Ectodermal cell (in vitro differentiated cells): ENCODE measurements around the gene MAP7.

Source experiments
- H3K27ac ChIP-seq: 2 replicates; pipeline ENCODE4 v1.7.0; 2013; ENCODE audit warnings: mild to moderate bottlenecking, low read depth, low read length; ENCODE audit not compliant: insufficient read depth, poor library complexity, severe bottlenecking
- H3K27me3 ChIP-seq: 2 replicates; pipeline ENCODE4 v1.7.0; 2013; ENCODE audit warnings: mild to moderate bottlenecking, low read length; ENCODE audit not compliant: insufficient read depth, control insufficient read depth, poor library complexity, severe bottlenecking
- H3K36me3 ChIP-seq: one replicate; pipeline ENCODE4 v1.7.0; 2013; ENCODE audit warnings: low read length; ENCODE audit not compliant: control insufficient read depth, insufficient read depth
- H3K4me1 ChIP-seq: one replicate; pipeline ENCODE4 v1.7.0; 2013; ENCODE audit warnings: low read length; ENCODE audit not compliant: control insufficient read depth, insufficient read depth
- H3K4me3 ChIP-seq: 2 replicates; pipeline ENCODE4 v1.7.0; 2013; ENCODE audit warnings: low read depth, low read length, control low read depth; ENCODE audit not compliant: insufficient read depth
- H3K9me3 ChIP-seq: 2 replicates; pipeline ENCODE4 v1.7.0; 2013; ENCODE audit warnings: mild to moderate bottlenecking, low read length, moderate library complexity; ENCODE audit not compliant: control insufficient read depth
- WGBS, 2 experiments: methylation state at CpG; one replicate each; pipeline ENCODE4 v1.1.7; 2013; ENCODE audit warnings: missing lambda C conversion rate in 2 of 2; 5-methylcytosine and 5-hydroxymethylcytosine counted together

MAP7 gene

GRCh38 chr6:136533487-136533886, 16.7 kb downstream of the MAP7 start:
- H3K27ac ChIP-seq: no peak overlapping the region
- 86% methylated on average over 5 of the region's 5 CpGs for WGBS, 2 experiments
- no peaks in the 10 kb centered on the region for H3K9me3 ChIP-seq
- no peaks in the 10 kb centered on the region for H3K36me3 ChIP-seq
- no peaks in the 10 kb centered on the region for H3K4me1 ChIP-seq
- peaks cover 4% of the 10 kb centered on the region for H3K27me3 ChIP-seq
- H3K4me3 ChIP-seq: no peak overlapping the region

GRCh38 chr6:136532030-136532429, 18.2 kb downstream of the MAP7 start:
- Histone ChIP-seq H3K4me3 (no peak overlapping the region), H3K4me1 (peaks cover 5% of the 10 kb centered on the region), H3K27me3 (peaks cover 4% of the 10 kb centered on the region), H3K9me3 (no peaks in the 10 kb centered on the region), H3K36me3 (no peaks in the 10 kb centered on the region), H3K27ac (no peak overlapping the region)
- WGBS, 2 experiments: 93 to 94% methylated on average over 5 to 6 of the region's 6 CpGs

- no peaks in the 10 kb centered on the region for H3K36me3 ChIP-seq
- no peaks in the 10 kb centered on the region for H3K9me3 ChIP-seq
- 95 to 97% methylated on average over 3 of the region's 3 CpGs for WGBS, 2 experiments
- H3K4me1 ChIP-seq: peaks cover 15% of the 10 kb centered on the region
- H3K27ac ChIP-seq: no peak overlapping the region
- peaks cover 4% of the 10 kb centered on the region for H3K27me3 ChIP-seq
- no peak overlapping the region for H3K4me3 ChIP-seq
These were observed 20.5 kb downstream of the MAP7 start for GRCh38 chr6:136529710-136530109.

GRCh38 chr6:136528477-136528876, 21.7 kb downstream of the MAP7 start:
- no peaks in the 10 kb centered on the region for H3K9me3 ChIP-seq

GRCh38 chr6:136527831-136528230, 22.4 kb downstream of the MAP7 start:
- Histone ChIP-seq H3K27ac (no peak overlapping the region), H3K9me3 (no peaks in the 10 kb centered on the region), H3K36me3 (no peaks in the 10 kb centered on the region), H3K4me1 (peaks cover 15% of the 10 kb centered on the region), H3K4me3 (no peak overlapping the region), H3K27me3 (peaks cover 4% of the 10 kb centered on the region)
- WGBS, 2 experiments: 68% methylated on average over 6 of the region's 6 CpGs

More at GRCh38 chr6:136528477-136528876, 21.7 kb downstream of the MAP7 start:
- no peak overlapping the region for H3K27ac ChIP-seq
- H3K27me3 ChIP-seq: peaks cover 4% of the 10 kb centered on the region
- peaks cover 15% of the 10 kb centered on the region for H3K4me1 ChIP-seq
- H3K4me3 ChIP-seq: no peak overlapping the region
- WGBS, 2 experiments: 86 to 89% methylated on average over 1 of the region's 1 CpG
- H3K36me3 ChIP-seq: no peaks in the 10 kb centered on the region

GRCh38 chr6:136526937-136527336, 23.3 kb downstream of the MAP7 start:
- no peak overlapping the region for H3K27ac ChIP-seq
- no peaks in the 10 kb centered on the region for H3K36me3 ChIP-seq
- peaks cover 15% of the 10 kb centered on the region for H3K4me1 ChIP-seq
- WGBS, 2 experiments: 55 to 61% methylated on average over 4 of the region's 4 CpGs
- no peak overlapping the region for H3K4me3 ChIP-seq
- H3K27me3 ChIP-seq: peaks cover 4% of the 10 kb centered on the region
- H3K9me3 ChIP-seq: no peaks in the 10 kb centered on the region

GRCh38 chr6:136526196-136526930, 23.9 kb downstream of the MAP7 start:
- H3K9me3 ChIP-seq: no peaks in the 10 kb centered on the region
- H3K27me3 ChIP-seq: peaks cover 4% of the 10 kb centered on the region
- 42 to 44% methylated on average over 16 of the region's 16 CpGs for WGBS, 2 experiments
- H3K4me3 ChIP-seq: no peak overlapping the region
- H3K4me1 ChIP-seq: peaks cover 15% of the 10 kb centered on the region
- no peaks in the 10 kb centered on the region for H3K36me3 ChIP-seq
- H3K27ac ChIP-seq: no peak overlapping the region

GRCh38 chr6:136525586-136526195, 24.5 kb downstream of the MAP7 start:
- Histone ChIP-seq H3K4me1 (peaks cover 15% of the 10 kb centered on the region), H3K9me3 (no peaks in the 10 kb centered on the region), H3K4me3 (no peak overlapping the region), H3K27me3 (peaks cover 2% of the 10 kb centered on the region), H3K27ac (no peak overlapping the region), H3K36me3 (no peaks in the 10 kb centered on the region)
- WGBS, 2 experiments: 51 to 58% methylated on average over 6 to 7 of the region's 8 CpGs

- Histone ChIP-seq H3K9me3 (no peaks in the 10 kb centered on the region), H3K36me3 (no peaks in the 10 kb centered on the region), H3K4me3 (no peak overlapping the region), H3K27me3 (no peaks in the 10 kb centered on the region), H3K4me1 (peaks cover 15% of the 10 kb centered on the region), H3K27ac (no peak overlapping the region)
- 56 to 66% methylated on average over 2 of the region's 2 CpGs for WGBS, 2 experiments
These were observed 25.2 kb downstream of the MAP7 start for GRCh38 chr6:136524936-136525413.

GRCh38 chr6:136524339-136524935, 25.8 kb downstream of the MAP7 start:
- H3K27ac ChIP-seq: no peak overlapping the region
- H3K4me1 ChIP-seq: peaks cover 15% of the 10 kb centered on the region
- H3K9me3 ChIP-seq: no peaks in the 10 kb centered on the region
- WGBS, 2 experiments: 90 to 91% methylated on average over 2 of the region's 2 CpGs
- no peaks in the 10 kb centered on the region for H3K36me3 ChIP-seq
- H3K27me3 ChIP-seq: no peaks in the 10 kb centered on the region
- no peak overlapping the region for H3K4me3 ChIP-seq
